DOHH2 (cell line): ENCODE results near the gene PCDHGC5.

Experiments used
- H3F3A ChIP-seq: fragments of 200-600 bp; sonication (generic), shearing (Covaris generic); 2 replicates; pipeline ENCODE4 v1.6.0; 2016; ENCODE audit warnings: antibody characterized with exemption, mild to moderate bottlenecking; ENCODE audit not compliant: control insufficient read depth, insufficient read depth
- H3K27ac ChIP-seq: fragments of 200-600 bp; sonication (generic); 2 replicates; pipeline ENCODE4 v1.5.1; 2014; ENCODE audit warnings: low read depth, mild to moderate bottlenecking, low read length, moderate library complexity
- H3K27me3 ChIP-seq: fragments of 200-600 bp; sonication (generic); 2 replicates; pipeline ENCODE4 v1.6.1; 2014; ENCODE audit warnings: mild to moderate bottlenecking, low read length, mixed read lengths; ENCODE audit not compliant: control insufficient read depth
- H3K36me3 ChIP-seq: fragments of 200-600 bp; sonication (generic); 2 replicates; pipeline ENCODE4 v1.6.1; 2014; ENCODE audit warnings: mild to moderate bottlenecking, low read length, moderate library complexity, mixed read lengths; ENCODE audit not compliant: control insufficient read depth
- H3K4me1 ChIP-seq: fragments of 200-600 bp; sonication (generic); 2 replicates; pipeline ENCODE4 v1.6.1; 2014; ENCODE audit warnings: mild to moderate bottlenecking, low read length, mixed read lengths; ENCODE audit not compliant: control insufficient read depth
- H3K4me2 ChIP-seq: fragments of 200-600 bp; sonication (generic); 2 replicates; pipeline ENCODE4 v1.6.0; 2014; ENCODE audit warnings: mild to moderate bottlenecking, low read length, moderate library complexity
- H3K4me3 ChIP-seq: fragments of 200-600 bp; sonication (generic); 2 replicates; pipeline ENCODE4 v1.5.1; 2014; ENCODE audit warnings: mild to moderate bottlenecking, low read length, mixed read lengths
- H3K79me2 ChIP-seq: fragments of 200-600 bp; sonication (generic); 2 replicates; pipeline ENCODE4 v1.6.1; 2014; ENCODE audit warnings: mild to moderate bottlenecking, low read length, mixed read lengths; ENCODE audit not compliant: control insufficient read depth
- H3K9me2 ChIP-seq: fragments of 200-600 bp; sonication (generic); replicated peaks from 2 replicates; pipeline ENCODE4 v1.6.1; 2014; ENCODE audit warnings: mild to moderate bottlenecking, low read length, mixed read lengths; ENCODE audit not compliant: control insufficient read depth
- H3K9me3 ChIP-seq: fragments of 200-600 bp; sonication (generic); 2 replicates; pipeline ENCODE4 v1.6.1; 2014; ENCODE audit warnings: antibody characterized with exemption, low read length, mixed read lengths; ENCODE audit not compliant: control insufficient read depth, insufficient read depth
- H4K20me1 ChIP-seq: fragments of 200-600 bp; sonication (generic); 2 replicates; pipeline ENCODE4 v1.6.0; 2014; ENCODE audit warnings: low read depth, mild to moderate bottlenecking, antibody characterized with exemption, low read length, moderate library complexity; ENCODE audit not compliant: control insufficient read depth, insufficient read depth
- CTCF ChIP-seq: fragments of 200-600 bp; sonication (generic); IDR thresholded peaks from one replicate; pipeline ENCODE4 v1.5.1; 2014; ENCODE audit warnings: antibody characterized with exemption, mild to moderate bottlenecking, low read depth, low read length; ENCODE audit not compliant: poor library complexity, severe bottlenecking
- EZH2phosphoT487 ChIP-seq: fragments of 200-600 bp; sonication (generic); IDR thresholded peaks from 2 replicates; pipeline ENCODE4 v1.6.1; 2017; ENCODE audit warnings: borderline replicate concordance, mild to moderate bottlenecking, antibody characterized with exemption, low read length, moderate library complexity, mixed read lengths

Gene PCDHGC5

GRCh38 chr5:141515141-141515540, 26.3 kb downstream of the PCDHGC5 start:
- Histone ChIP-seq H3F3A (peaks cover 35% of the 10 kb centered on the region), H3K79me2 (peaks cover 14% of the 10 kb centered on the region), H3K36me3 (peaks cover 81% of the 10 kb centered on the region), H3K4me1 (peaks cover 80% of the 10 kb centered on the region), H4K20me1 (no peaks in the 10 kb centered on the region), H3K27ac (peak overlapping the region; percentile 100), H3K9me2 (no peaks in the 10 kb centered on the region), H3K4me3 (peak overlapping the region; percentile 79), H3K9me3 (no peaks in the 10 kb centered on the region), H3K4me2 (peak overlapping the region; percentile 97), H3K27me3 (no peaks in the 10 kb centered on the region)
- TF ChIP-seq CTCF = no peak
- no peak for TF ChIP-seq EZH2phosphoT487

- Histone ChIP-seq H3K79me2 (peaks cover 4% of the 10 kb centered on the region; the same call in 1 of the 2 replicates), H4K20me1 (no peaks in the 10 kb centered on the region), H3K4me2 (peak overlapping the region; percentile 97), H3K36me3 (peaks cover 81% of the 10 kb centered on the region), H3K27ac (peak overlapping the region; percentile 100), H3F3A (peaks cover 35% of the 10 kb centered on the region), H3K9me2 (no peaks in the 10 kb centered on the region), H3K9me3 (no peaks in the 10 kb centered on the region), H3K4me1 (peaks cover 80% of the 10 kb centered on the region), H3K4me3 (peak overlapping the region; percentile 79), H3K27me3 (no peaks in the 10 kb centered on the region)
- no peak for TF ChIP-seq CTCF
- TF ChIP-seq EZH2phosphoT487 = no peak
Observed at GRCh38 chr5:141515946-141516671, 27.2 kb downstream of the PCDHGC5 start.

- H3K27ac ChIP-seq = peak overlapping the region; percentile 100
Observed at GRCh38 chr5:141516672-141517025, 27.8 kb downstream of the PCDHGC5 start.

More at GRCh38 chr5:141516672-141517025, 27.8 kb downstream of the PCDHGC5 start:
- TF ChIP-seq CTCF = no peak
- TF ChIP-seq EZH2phosphoT487 = no peak
- Histone ChIP-seq H4K20me1 (no peaks in the 10 kb centered on the region), H3K9me3 (no peaks in the 10 kb centered on the region), H3K4me1 (peaks cover 80% of the 10 kb centered on the region), H3K9me2 (no peaks in the 10 kb centered on the region), H3K79me2 (0 out of 2 replicates have a peak, but pooled peaks cover 4% of the 10 kb centered on the region), H3F3A (peaks cover 33% of the 10 kb centered on the region), H3K27me3 (no peaks in the 10 kb centered on the region), H3K4me3 (no peak overlapping the region), H3K4me2 (peak overlapping the region; percentile 97; the same call in 1 of the 2 replicates), H3K36me3 (peaks cover 82% of the 10 kb centered on the region)
